HepG2 (cell line): ENCODE results near the gene RAD54L2. TPM values are rescaled to one million over a fixed set of nuclear protein-coding genes. Genes with fewer than 3 reads are reported as not detected.
A peak's percentile ranks its signal among the peaks of the same experiment; 100 is the strongest.

Experiments used
- GTF2F1 ChIP-seq: fragments of 150-350 bp; IDR thresholded peaks from 2 replicates; pipeline ENCODE4 v1.6.1; 2014; ENCODE audit warnings: low read length
- NR1H2 ChIP-seq: sonication (generic); formaldehyde crosslinking; IDR thresholded peaks from 2 replicates; pipeline ENCODE4 v1.8.1; 2022; ENCODE audit warnings: low read depth, missing genetic modification reagents, borderline replicate concordance
- RBAK ChIP-seq: sonication (generic); formaldehyde crosslinking; IDR thresholded peaks from 2 replicates; pipeline ENCODE4 v1.5.1; 2020; ENCODE audit warnings: mild to moderate bottlenecking, missing genetic modification reagents
- RXRB ChIP-seq: IDR thresholded peaks from 2 replicates; pipeline ENCODE4 v1.6.1; 2016; ENCODE audit warnings: borderline replicate concordance, missing genetic modification reagents, missing compliant biosample characterization
- SOX13 ChIP-seq, 3 experiments: fragments of 450-650 bp in 1 of 3; sonication (generic) in 1 of 3; formaldehyde crosslinking in 1 of 3; IDR thresholded peaks in 2 of 3; conservative IDR thresholded peaks in 1 of 3; 2 replicates each; pipeline versions ENCODE4 v1.5.0 to v1.6.1; 2016 to 2020; ENCODE audit warnings: antibody characterized with exemption in 1 of 3, mild to moderate bottlenecking in 1 of 3, missing compliant biosample characterization in 1 of 3, missing genetic modification reagents in 1 of 3, moderate library complexity in 1 of 3
- TBL1XR1 ChIP-seq: fragments of 150-350 bp; IDR thresholded peaks from 2 replicates; pipeline ENCODE4 v1.6.1; 2014; ENCODE audit warnings: borderline replicate concordance, low read length; ENCODE audit not compliant: partially characterized antibody
- ZNF331 ChIP-seq: sonication (generic); formaldehyde crosslinking; IDR thresholded peaks from 2 replicates; pipeline ENCODE4 v1.4.0; 2020; ENCODE audit warnings: missing genetic modification reagents
- ZNF362 ChIP-seq: sonication (generic); formaldehyde crosslinking; IDR thresholded peaks from 2 replicates; pipeline ENCODE4 v1.4.0; 2020; ENCODE audit warnings: missing genetic modification reagents, mild to moderate bottlenecking, borderline replicate concordance
- ZNF383 ChIP-seq: sonication (generic); formaldehyde crosslinking; IDR thresholded peaks from 2 replicates; pipeline ENCODE4 v1.4.0; 2020; ENCODE audit warnings: missing genetic modification reagents, mild to moderate bottlenecking, borderline replicate concordance
- ZNF513 ChIP-seq: sonication (generic); formaldehyde crosslinking; conservative IDR thresholded peaks from 2 replicates; pipeline ENCODE4 v1.5.0; 2020; ENCODE audit warnings: missing genetic modification reagents
- ZNF550 ChIP-seq: sonication (generic); formaldehyde crosslinking; IDR thresholded peaks from 2 replicates; pipeline ENCODE4 v1.4.0; 2020; ENCODE audit warnings: mild to moderate bottlenecking, missing genetic modification reagents, borderline replicate concordance
- ZNF720 ChIP-seq: sonication (generic); formaldehyde crosslinking; IDR thresholded peaks from 2 replicates; pipeline ENCODE4 v1.4.0; 2020; ENCODE audit warnings: missing genetic modification reagents
- ZNF746 ChIP-seq: sonication (generic); formaldehyde crosslinking; IDR thresholded peaks from 2 replicates; pipeline ENCODE4 v1.8.0; 2022; ENCODE audit warnings: mild to moderate bottlenecking, missing genetic modification reagents
- polyA plus RNA-seq, 8 experiments: library from polyadenylated mRNA; depleted of rRNA in 3 of 8; stranded (reverse) in 7 of 8; unstranded in 1 of 8; fragments of >200 nt; fragmentation: Illumina TruSeq in 4 of 8; extraction: Trizol in 4 of 8; gene quantifications; 2 replicates each; pipeline versions ENCODE4 v1.2.1 to v1.2.3, GENCODE V29; 2011 to 2016; ENCODE audit warnings: low read depth in 4 of 8, missing spikeins in 1 of 8, mixed read lengths in 1 of 8; ENCODE audit not compliant: insufficient read depth in 1 of 8
- total RNA-seq, 5 experiments: library from RNA; depleted of rRNA; stranded (reverse); fragments of >200 nt; fragmentation: Illumina TruSeq; extraction: Trizol; gene quantifications; 2 replicates each; pipeline ENCODE4 v1.2.3, GENCODE V29; 2016; ENCODE audit warnings: low read depth in 1 of 5
- TF ChIP-seq, protein P1 (sequence below): sonication (generic); formaldehyde crosslinking; conservative IDR thresholded peaks from 2 replicates; pipeline ENCODE4 v1.8.0; 2022; ENCODE audit warnings: missing genetic modification reagents
- TF ChIP-seq, protein P2 (sequence below): sonication (generic); formaldehyde crosslinking; IDR thresholded peaks from 2 replicates; pipeline ENCODE4 v1.4.0; 2020; ENCODE audit warnings: missing genetic modification reagents
- TF ChIP-seq, protein P3 (sequence below): sonication (generic); formaldehyde crosslinking; IDR thresholded peaks from 2 replicates; pipeline ENCODE4 v1.5.0; 2020; ENCODE audit warnings: mild to moderate bottlenecking, low read depth, missing genetic modification reagents, borderline replicate concordance
- TF ChIP-seq, protein P4 (sequence below): sonication (generic); formaldehyde crosslinking; conservative IDR thresholded peaks from 2 replicates; pipeline ENCODE4 v1.4.0; 2020; ENCODE audit warnings: missing genetic modification reagents

RAD54L2 gene
- total and polyA plus RNA-seq, 2 of the 13 experiments (the other 11 are each of a cell fraction or from before 2014, with no cell fraction given), result 5.5 to 14.8 TPM

DNA sequence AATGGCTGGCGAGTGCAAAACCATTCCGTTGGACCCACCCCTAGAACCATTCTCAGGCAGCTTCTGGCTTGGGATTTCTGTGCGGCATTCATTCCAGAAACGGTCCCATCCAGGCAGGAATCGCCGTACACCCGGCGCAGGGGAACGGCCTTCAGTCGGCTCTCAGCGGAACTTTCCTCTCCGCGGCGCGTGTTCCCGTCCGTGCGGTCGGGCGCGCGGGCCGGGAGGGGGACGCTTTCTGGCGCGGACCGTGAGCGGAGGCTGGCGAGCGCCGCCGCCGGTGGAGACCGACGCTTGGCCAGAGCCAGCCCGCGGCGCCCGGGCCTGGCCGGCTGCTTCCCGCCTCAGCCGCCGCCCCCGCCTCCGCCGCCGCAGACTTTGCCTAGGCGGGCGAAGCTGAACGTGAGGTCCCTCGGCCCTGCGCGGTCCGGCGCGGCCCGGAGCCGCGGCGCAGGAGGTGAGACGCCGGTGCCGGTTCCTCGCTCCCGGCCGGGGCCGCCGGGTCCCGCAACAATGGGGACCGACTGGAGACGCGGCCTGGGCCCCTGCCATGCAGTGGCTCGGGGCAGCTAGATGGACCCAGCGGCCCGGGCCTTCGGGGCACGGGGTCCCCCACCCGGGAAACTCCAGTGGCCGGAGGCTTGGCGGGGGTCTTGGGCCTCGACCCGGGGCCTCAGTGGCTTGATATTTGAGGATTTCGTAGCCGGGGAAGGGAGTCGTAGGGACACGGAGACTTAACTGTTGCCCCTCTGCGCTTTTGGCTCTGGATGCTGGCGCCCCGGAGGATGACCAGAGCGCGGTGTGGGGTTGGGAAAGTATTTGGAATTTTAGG is at the start of gene RAD54L2 (continued):
- TF ChIP-seq, protein P1, sequence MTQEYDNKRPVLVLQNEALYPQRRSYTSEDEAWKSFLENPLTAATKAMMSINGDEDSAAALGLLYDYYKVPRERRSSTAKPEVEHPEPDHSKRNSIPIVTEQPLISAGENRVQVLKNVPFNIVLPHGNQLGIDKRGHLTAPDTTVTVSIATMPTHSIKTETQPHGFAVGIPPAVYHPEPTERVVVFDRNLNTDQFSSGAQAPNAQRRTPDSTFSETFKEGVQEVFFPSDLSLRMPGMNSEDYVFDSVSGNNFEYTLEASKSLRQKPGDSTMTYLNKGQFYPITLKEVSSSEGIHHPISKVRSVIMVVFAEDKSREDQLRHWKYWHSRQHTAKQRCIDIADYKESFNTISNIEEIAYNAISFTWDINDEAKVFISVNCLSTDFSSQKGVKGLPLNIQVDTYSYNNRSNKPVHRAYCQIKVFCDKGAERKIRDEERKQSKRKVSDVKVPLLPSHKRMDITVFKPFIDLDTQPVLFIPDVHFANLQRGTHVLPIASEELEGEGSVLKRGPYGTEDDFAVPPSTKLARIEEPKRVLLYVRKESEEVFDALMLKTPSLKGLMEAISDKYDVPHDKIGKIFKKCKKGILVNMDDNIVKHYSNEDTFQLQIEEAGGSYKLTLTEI (CRISPR knock-in tag), result no peak
- peak; percentile 95; the same call in 1 of the 2 replicates for TF ChIP-seq ZNF720
- TF ChIP-seq GTF2F1, result no peak
- peak; percentile 85; the same call in 1 of the 2 replicates for TF ChIP-seq NR1H2 (CRISPR knock-in tag)
- TF ChIP-seq RBAK (CRISPR knock-in tag), result no peak
- TF ChIP-seq ZNF331 (CRISPR knock-in tag), result peak; percentile 97
- TF ChIP-seq ZNF746 (CRISPR knock-in tag), result no peak
- TF ChIP-seq, protein P2, sequence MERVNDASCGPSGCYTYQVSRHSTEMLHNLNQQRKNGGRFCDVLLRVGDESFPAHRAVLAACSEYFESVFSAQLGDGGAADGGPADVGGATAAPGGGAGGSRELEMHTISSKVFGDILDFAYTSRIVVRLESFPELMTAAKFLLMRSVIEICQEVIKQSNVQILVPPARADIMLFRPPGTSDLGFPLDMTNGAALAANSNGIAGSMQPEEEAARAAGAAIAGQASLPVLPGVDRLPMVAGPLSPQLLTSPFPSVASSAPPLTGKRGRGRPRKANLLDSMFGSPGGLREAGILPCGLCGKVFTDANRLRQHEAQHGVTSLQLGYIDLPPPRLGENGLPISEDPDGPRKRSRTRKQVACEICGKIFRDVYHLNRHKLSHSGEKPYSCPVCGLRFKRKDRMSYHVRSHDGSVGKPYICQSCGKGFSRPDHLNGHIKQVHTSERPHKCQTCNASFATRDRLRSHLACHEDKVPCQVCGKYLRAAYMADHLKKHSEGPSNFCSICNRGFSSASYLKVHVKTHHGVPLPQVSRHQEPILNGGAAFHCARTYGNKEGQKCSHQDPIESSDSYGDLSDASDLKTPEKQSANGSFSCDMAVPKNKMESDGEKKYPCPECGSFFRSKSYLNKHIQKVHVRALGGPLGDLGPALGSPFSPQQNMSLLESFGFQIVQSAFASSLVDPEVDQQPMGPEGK (CRISPR knock-in tag), result peak; percentile 82
- TF ChIP-seq RXRB (CRISPR knock-in tag), result peak; percentile 81
- TF ChIP-seq, protein P3, sequence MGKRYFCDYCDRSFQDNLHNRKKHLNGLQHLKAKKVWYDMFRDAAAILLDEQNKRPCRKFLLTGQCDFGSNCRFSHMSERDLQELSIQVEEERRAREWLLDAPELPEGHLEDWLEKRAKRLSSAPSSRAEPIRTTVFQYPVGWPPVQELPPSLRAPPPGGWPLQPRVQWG, result no peak
- peak; percentile 84; the same call in 1 of the 2 replicates for TF ChIP-seq ZNF362 (CRISPR knock-in tag)
- TF ChIP-seq ZNF383 (CRISPR knock-in tag), result no peak
- TF ChIP-seq SOX13 (IDR thresholded peaks at IDR 0.05), result no peak
- peak in 1 of 2 experiments; percentile 68; a peak in 2 of 4 replicates for TF ChIP-seq SOX13 (CRISPR knock-in tag; conservative IDR thresholded peaks at IDR 0.05 in 1 of 2, IDR thresholded peaks at IDR 0.05 in 1 of 2)
- TF ChIP-seq ZNF550 (CRISPR knock-in tag), result peak; percentile 94; the same call in 1 of the 2 replicates
- peak; percentile 62; the same call in 1 of the 2 replicates for TF ChIP-seq ZNF513 (CRISPR knock-in tag)
- TF ChIP-seq TBL1XR1, result peak; percentile 56
- TF ChIP-seq, protein P4, sequence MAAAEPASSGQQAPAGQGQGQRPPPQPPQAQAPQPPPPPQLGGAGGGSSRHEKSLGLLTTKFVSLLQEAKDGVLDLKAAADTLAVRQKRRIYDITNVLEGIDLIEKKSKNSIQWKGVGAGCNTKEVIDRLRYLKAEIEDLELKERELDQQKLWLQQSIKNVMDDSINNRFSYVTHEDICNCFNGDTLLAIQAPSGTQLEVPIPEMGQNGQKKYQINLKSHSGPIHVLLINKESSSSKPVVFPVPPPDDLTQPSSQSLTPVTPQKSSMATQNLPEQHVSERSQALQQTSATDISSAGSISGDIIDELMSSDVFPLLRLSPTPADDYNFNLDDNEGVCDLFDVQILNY (CRISPR knock-in tag), result peak; percentile 88
